KMS-11 (cell line): ENCODE results near the gene MUS81.

Experiments
- H2AFZ ChIP-seq: fragments of 200-600 bp; sonication (generic); 2 replicates; pipeline ENCODE4 v1.6.1; 2016; ENCODE audit warnings: antibody characterized with exemption, mixed run types, low read depth
- H3K27ac ChIP-seq: fragments of 200-600 bp; sonication (generic); 2 replicates; pipeline ENCODE4 v1.6.1; 2016; ENCODE audit warnings: mild to moderate bottlenecking, mixed run types
- H3K27me3 ChIP-seq: fragments of 200-600 bp; sonication (generic); 2 replicates; pipeline ENCODE4 v1.6.1; 2017; ENCODE audit warnings: mild to moderate bottlenecking, low read depth, mixed run types, moderate library complexity; ENCODE audit not compliant: insufficient read depth
- H3K36me3 ChIP-seq: fragments of 200-600 bp; sonication (generic); 2 replicates; pipeline ENCODE4 v1.6.1; 2017; ENCODE audit warnings: mild to moderate bottlenecking, mixed run types; ENCODE audit not compliant: insufficient read depth
- H3K4me1 ChIP-seq: fragments of 200-600 bp; sonication (generic); 2 replicates; pipeline ENCODE4 v1.6.1; 2016; ENCODE audit warnings: mild to moderate bottlenecking, low read depth, mixed run types; ENCODE audit not compliant: poor library complexity, severe bottlenecking
- H3K4me2 ChIP-seq: fragments of 200-600 bp; sonication (generic); 2 replicates; pipeline ENCODE4 v1.7.0; 2016; ENCODE audit warnings: mild to moderate bottlenecking, mixed run types
- H3K4me3 ChIP-seq: fragments of 200-600 bp; sonication (generic); IDR thresholded peaks from 2 replicates; pipeline ENCODE4 v1.6.1; 2017; ENCODE audit warnings: low read depth, low read length, mixed read lengths; ENCODE audit not compliant: insufficient read depth
- H3K79me2 ChIP-seq: fragments of 200-600 bp; sonication (generic); 2 replicates; pipeline ENCODE4 v1.6.1; 2016; ENCODE audit warnings: low read depth, mixed run types; ENCODE audit not compliant: insufficient read depth
- H3K9ac ChIP-seq: fragments of 200-600 bp; sonication (generic); 2 replicates; pipeline ENCODE4 v1.6.1; 2016; ENCODE audit warnings: mild to moderate bottlenecking, mixed run types
- H4K20me1 ChIP-seq: fragments of 200-600 bp; sonication (generic); 2 replicates; pipeline ENCODE4 v1.6.1; 2016; ENCODE audit warnings: mild to moderate bottlenecking, mixed run types; ENCODE audit not compliant: insufficient read depth
- CTCF ChIP-seq: fragments of 200-600 bp; sonication (generic); conservative IDR thresholded peaks from 2 replicates; pipeline ENCODE4 v1.6.1; 2017; ENCODE audit warnings: low read depth, mild to moderate bottlenecking, antibody characterized with exemption, low read length, moderate library complexity, mixed read lengths

MUS81 gene

DNA sequence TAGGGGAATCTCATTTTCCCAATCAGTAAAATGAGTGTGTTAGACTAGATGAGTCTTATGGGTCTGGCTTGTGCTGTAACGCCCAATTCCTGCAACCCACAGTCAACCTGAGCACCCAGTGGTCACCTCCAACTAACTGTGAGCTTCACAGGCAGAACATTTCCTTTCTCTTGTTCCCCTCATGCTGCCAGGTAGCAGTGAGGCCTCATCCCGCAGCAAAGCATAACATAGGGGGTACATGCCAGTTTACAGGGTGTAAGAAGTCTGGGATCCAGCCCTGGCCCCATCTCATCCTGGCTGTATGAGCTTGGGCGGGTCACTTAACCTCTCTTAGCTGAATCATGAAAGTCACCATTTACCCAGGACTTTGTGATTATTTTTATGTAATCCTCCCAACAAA is 8.7 kb downstream of the MUS81 start:
- Histone ChIP-seq H3K27ac (no peak overlapping the region), H2AFZ (no peak overlapping the region), H3K36me3 (no peaks in the 10 kb centered on the region), H3K79me2 (no peaks in the 10 kb centered on the region), H3K27me3 (no peaks in the 10 kb centered on the region), H4K20me1 (no peaks in the 10 kb centered on the region), H3K9ac (no peak overlapping the region), H3K4me3 (no peak overlapping the region), H3K4me2 (no peak overlapping the region), H3K4me1 (peaks cover 8% of the 10 kb centered on the region)
- no peak for TF ChIP-seq CTCF

- Histone ChIP-seq H3K36me3 (no peaks in the 10 kb centered on the region), H3K4me3 (no peak overlapping the region), H3K4me2 (no peak overlapping the region), H3K4me1 (peaks cover 13% of the 10 kb centered on the region), H3K27me3 (no peaks in the 10 kb centered on the region), H3K79me2 (no peaks in the 10 kb centered on the region), H4K20me1 (no peaks in the 10 kb centered on the region), H3K9ac (no peak overlapping the region), H3K27ac (no peak overlapping the region), H2AFZ (no peak overlapping the region)
- no peak for TF ChIP-seq CTCF
Measured at GRCh38 chr11:65869643-65870306, 9.5 kb downstream of the MUS81 start.

DNA sequence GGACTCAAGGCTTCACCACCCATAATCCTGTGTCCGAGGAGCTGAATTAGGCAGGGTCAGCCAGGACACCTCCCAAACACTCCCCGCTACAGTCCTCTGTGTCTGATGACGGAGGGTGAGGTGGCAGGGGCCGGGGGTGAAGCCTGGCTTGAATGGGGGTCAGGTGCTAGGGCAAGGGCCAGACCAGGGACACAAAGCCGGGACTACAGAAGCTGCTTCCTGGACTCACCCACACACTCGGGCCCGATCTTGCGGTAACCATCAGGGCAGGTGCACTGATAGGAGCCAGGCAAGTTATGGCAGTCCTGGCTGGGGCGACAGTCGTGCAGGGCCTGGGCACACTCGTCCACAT is 10.1 kb downstream of the MUS81 start:
- H3K27me3 ChIP-seq = no peaks in the 10 kb centered on the region
- no peaks in the 10 kb centered on the region for H4K20me1 ChIP-seq
- H3K4me1 ChIP-seq = peaks cover 13% of the 10 kb centered on the region
- H3K4me2 ChIP-seq = no peak overlapping the region
- H3K27ac ChIP-seq = no peak overlapping the region
- no peaks in the 10 kb centered on the region for H3K36me3 ChIP-seq
- no peak for TF ChIP-seq CTCF
- H2AFZ ChIP-seq = no peak overlapping the region
- H3K4me3 ChIP-seq = no peak overlapping the region
- no peak overlapping the region for H3K9ac ChIP-seq
- H3K79me2 ChIP-seq = no peaks in the 10 kb centered on the region

DNA sequence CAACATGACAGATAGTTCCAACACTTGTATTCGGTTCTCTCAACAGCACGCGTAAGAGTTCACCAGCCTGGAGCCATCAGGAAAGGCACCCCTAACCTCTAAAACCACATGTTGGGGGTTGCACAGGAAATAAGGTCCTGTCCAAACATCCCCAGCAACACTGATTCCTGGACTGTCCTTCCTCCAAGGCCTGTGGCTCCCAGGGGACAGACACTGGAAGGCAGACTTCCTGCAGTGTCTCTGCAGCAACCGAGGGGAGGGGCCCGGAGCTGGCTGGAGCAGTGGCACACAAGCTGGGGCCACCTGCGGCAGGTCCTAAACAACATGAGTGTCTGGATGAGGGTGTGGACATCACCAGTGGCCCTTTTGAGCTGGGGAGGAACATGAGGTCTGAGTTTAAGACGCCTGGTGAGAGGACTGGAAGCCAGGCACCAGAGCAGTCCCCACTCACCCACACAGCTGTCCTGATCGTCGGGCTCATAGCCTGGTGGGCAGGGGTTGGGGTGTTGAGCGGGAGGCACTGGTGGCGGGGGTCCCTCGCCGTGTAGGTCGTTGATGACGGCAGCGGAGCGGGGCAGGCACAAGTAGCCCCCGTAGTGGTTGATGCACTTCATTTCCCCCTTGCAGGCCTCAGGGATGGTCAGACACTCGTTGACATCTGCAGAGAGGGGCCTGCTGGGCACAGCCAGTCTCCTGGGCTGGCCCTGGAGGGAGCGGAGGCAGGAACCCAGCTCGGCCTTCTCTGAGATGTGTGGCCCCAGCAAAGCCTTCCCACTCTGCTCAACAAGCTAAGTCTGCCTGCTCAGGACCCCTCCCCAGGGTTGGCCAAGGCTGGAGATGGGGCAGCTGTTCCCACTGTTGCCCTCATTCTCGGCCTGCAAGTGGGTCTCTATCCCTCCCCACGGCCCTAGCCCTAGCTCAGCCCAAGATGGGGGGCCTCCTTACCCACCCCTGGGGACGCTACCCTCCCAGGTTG is 10.8 kb downstream of the MUS81 start:
- no peak overlapping the region for H2AFZ ChIP-seq
- peaks cover 13% of the 10 kb centered on the region for H3K4me1 ChIP-seq
- H3K27ac ChIP-seq = no peak overlapping the region
- H3K27me3 ChIP-seq = no peaks in the 10 kb centered on the region
- H3K79me2 ChIP-seq = no peaks in the 10 kb centered on the region
- no peak overlapping the region for H3K9ac ChIP-seq
- H3K4me3 ChIP-seq = no peak overlapping the region
- H3K36me3 ChIP-seq = no peaks in the 10 kb centered on the region
- H4K20me1 ChIP-seq = no peaks in the 10 kb centered on the region
- H3K4me2 ChIP-seq = no peak overlapping the region
- TF ChIP-seq CTCF = no peak
